SHP77 (cell line): ENCODE data around the gene KCNMA1.
A peak's percentile ranks its signal among the peaks of the same experiment; 100 is the strongest.
"Not testable (repeated sequence)": the region's sequence is repeated elsewhere in the genome, so short reads cannot be mapped to it uniquely, and the experiment has no call there.

ENCODE experiments used
- DNase-seq, 2 experiments: peaks; one replicate each; lab custom pipeline; 2025; lab: John Stamatoyannopoulos, UW

KCNMA1 gene

DNA sequence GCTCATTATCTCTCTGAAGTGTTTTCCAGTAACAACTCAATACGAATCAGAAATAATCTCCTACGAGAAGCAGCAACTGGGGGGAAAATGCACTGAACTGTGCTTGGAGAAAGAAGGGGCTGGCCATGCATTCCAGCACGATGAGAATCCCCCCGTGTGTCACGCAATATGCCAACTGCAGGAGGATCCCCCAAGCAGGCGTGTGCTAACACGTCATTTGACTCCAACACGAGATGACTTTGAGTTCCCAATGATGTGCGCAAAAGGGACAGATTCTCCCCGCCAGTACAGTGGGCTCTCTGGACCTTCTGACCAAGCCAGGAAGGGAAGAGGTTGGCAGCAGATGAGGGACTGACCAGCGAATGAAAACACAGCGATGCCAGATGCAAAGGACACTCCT is 105.5 kb downstream of the KCNMA1 start:
- no peak for DNase-seq

DNA sequence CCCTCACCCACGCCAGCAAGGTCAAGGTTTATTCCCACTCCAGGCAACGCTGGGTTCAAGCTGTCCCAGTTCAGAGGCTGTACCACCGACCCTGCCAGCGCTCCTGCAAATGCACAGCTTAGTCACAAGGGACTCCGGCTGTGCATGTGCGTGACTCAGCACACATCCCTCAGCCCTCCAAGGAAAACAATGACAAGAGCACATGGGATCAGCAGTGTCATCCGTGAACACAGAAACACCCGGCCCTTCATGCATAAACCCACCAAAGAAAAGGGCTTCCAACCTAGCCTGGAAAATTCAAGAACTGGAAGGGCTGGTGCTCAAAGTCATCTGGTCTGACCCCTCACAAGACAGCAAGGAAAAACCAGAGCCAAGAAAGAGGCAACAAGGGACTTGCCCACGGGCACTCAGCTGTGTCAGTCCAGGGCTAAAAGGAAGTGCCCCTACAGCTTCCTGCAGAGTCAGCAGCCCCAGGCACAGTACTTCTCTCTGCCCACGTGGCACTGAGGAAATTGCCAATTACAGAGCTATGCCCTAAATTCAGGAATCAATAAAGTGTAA is 106.1 kb downstream of the KCNMA1 start:
- DNase-seq, result peak in 1 of 2 experiments; percentile 24

DNA sequence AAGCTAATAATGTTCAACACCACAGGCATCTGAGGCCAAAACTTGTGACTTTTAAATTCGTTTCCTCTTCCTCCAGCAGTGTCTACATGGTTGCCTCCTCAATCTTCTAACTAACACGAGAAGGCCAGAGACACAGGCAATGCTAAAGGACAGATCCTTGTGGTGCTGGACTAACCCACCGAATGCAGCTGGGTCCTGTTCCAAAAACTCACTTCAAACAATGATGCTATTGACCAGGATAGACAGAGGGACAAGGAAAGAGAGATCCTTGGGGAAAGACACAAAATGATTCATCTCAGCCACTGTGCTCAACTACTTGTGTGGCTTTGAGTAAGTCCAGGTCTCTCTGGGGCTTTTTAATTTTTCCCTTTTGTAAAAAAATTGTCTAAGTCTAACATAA is 107.6 kb downstream of the KCNMA1 start:
- no peak for DNase-seq

DNA sequence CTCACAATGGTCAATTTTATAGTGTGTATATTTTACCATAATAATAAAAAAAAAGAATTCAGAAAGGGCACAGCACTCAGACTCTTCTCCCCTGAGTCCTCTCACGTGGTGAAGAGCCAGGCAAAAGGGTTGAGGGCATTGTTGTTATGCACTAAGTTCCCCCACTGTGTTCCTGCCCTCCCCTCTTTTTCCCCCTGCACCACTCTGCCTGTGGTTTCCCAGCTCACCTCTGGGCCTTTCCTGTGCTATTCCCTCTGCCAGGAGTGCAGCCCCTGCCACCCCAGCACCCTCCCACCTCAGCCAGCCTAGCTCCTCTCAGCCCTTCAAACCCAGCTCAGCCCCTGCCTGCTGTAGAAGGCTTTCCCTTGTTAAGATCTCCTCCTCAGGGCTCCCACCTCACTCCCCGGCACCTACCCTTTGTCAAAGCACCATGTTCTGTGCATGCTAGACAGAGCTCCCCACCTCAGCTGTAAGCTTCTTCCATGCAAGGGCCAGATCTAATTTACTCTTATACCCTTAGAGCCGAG is 108.5 kb downstream of the KCNMA1 start:
- DNase-seq, result no peak

GRCh38 chr10:77527839-77528238 is 109.8 kb downstream of the KCNMA1 start:
- DNase-seq, result no peak

DNA sequence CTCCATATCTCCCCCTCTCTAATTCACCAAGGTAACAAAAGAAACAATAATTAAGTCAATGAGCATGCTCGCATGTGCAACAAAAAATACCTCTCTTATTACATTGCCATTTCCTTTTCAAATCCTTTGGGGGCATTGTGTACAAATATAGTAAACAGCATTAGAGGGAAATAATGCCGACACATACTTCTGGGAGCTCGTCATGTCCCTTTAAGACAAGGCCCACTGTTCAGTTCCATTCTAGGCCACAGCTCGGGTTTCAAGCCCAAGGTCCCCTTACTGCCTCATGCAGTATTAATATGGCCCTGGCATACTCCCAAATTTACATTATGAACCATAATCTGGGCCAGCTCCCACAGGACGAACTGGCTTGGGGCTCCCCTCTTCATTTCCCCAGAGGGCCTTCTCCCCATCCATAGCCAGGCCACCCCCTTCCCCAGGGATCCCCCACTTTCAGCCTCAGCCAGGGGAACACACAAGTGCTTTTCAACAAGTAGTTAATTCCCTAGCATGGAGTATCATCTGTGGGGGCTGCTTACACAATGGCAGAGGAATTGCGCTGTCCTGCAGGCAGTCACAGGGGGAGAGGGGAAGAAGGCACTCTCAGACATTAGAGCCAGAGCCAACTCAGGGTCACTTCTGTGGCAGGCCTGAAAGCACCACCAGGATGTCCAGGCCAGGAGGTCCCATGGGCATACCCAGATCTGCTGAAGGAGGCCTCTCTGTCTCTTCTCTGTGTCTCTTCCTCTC is 110.6 kb downstream of the KCNMA1 start:
- no peak for DNase-seq

- DNase-seq, result no peak
Observed at GRCh38 chr10:77524281-77524711, 113.3 kb downstream of the KCNMA1 start.

DNA sequence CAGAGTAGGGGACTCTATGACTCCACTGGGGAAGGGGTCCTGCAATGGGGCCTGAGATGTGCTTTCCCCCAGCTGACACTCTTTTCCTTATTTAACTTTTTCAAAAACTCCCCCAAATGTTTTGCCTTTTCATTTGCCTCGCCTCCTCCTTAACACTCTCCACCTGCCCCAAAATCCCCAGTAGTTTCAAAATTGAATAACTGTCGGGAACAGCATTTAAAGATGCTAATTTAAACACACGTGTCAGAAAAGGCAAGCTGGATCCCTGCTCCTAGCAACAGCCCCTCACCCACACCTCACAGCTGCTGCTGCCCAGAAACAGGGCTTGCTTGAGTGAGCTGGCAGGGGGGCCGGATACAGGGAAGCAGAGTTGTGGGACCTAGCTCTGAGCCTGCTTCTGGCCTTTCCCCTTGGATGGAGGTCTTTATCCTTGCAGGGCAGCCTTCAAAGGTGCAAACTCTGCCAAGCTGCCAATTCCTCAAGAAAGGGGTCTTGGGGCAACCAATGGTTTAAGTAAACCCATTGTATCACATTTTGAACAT is 115.3 kb downstream of the KCNMA1 start:
- no peak for DNase-seq

DNA sequence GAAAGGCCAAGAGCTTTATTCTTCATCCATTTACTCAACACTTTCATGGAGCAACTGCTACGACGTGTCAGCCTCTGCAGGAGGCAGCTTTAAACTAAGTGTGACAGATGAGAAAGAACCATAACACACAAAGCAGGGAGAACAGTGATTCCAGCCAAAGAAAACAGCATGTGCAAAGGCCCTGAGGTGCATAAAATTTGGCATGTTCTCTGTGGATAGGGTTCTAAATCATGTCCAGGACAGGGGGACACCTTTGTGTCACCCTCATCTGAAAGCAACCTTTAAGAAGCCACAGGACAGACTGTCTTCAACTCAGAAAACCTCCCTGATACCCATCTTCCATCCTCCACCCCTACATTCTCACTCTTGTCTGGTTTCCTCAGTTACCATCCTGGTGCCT is 116.6 kb downstream of the KCNMA1 start:
- no peak for DNase-seq

DNA sequence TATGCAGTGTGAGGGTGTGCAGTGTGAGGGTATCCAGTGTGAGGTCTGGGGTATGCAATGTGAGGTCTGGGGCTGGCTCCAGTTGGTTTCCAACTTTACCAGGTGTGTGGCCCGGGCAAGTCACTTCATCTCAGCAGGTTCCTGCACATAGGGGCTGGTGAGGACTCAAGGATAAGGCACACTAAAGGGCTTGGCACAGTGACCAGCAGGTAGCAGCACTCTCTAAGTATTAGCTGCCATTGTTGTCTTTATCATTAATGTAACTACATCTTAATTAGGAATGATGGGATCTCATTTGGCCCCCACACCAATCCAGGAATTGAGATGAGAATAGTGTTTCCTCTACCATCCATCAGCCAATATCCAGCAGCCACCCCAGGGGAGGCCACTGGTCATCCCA is 117.3 kb downstream of the KCNMA1 start:
- DNase-seq, result no peak

DNA sequence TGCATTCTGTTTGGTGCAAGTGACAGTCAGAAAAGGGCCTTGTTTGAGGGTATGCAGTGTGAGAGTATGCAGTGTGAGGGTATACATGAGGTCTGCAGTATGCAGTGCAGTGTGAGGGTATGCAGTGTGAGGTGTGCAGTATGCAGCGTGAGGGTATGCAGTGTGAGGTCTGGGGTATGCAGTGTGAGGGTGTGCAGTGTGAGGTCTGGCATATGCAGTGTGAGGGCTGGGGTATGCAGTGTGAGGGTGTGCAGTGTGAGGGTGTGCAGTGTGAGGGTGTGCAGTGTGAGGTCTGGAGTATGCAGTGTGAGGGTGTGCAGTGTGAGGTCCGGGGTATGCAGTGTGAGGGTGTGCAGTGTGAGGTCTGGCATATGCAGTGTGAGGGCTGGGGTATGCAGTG is 117.8 kb downstream of the KCNMA1 start:
- not testable (repeated sequence) for DNase-seq

- DNase-seq, result no peak
Observed at GRCh38 chr10:77518910-77519274, 118.7 kb downstream of the KCNMA1 start.

GRCh38 chr10:77518241-77518909 is 119.2 kb downstream of the KCNMA1 start:
- DNase-seq, result no peak

GRCh38 chr10:77516575-77516974 is 121.0 kb downstream of the KCNMA1 start:
- peak in 1 of 2 experiments; percentile 29 for DNase-seq

DNA sequence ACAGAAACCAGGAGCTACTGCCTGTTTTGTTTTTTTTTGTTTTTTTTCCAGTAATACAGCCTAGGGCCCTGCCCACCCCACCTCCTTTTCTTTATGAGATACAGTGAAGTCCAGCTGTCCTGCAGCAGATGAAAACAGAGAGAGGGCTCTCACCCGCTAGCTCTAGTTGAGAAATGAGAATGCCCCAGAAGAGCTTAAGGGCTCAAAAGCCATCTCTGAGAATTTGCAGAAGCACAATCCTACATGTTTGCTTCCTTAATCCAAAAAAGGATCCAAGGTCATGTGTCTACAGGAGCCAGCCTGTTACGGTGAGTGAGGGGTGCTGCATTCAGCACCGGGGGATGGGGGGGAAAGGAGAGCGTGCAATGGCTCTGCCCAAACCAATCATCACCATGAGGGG is 122.7 kb downstream of the KCNMA1 start:
- no peak for DNase-seq

DNA sequence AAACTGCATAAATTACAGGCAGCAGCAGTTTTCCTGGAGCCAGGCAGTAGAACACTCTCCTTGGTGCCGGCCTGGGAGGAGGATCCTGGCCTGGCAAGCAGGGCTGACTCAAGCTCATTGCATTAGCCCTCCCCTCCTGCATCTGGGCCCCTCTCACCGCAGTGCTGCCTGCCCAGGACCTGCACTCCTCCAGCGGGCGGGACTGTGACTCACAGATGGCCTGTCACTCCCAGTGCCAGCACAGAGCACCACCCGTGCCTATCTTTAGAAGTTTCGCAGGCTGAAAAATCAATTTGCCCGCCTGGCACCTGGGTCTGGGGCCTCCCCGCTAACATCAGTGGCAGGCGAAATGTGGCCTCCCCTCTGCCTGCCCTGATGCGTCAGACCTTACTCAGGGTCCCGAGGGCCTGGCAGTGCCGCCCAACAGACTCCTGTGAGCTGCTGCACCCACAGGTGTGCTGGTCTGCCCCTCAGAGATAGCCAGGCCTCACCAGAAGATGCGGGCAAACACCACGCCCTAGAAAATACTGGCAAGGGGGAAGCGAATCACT is 123.8 kb downstream of the KCNMA1 start:
- DNase-seq, result no peak

DNA sequence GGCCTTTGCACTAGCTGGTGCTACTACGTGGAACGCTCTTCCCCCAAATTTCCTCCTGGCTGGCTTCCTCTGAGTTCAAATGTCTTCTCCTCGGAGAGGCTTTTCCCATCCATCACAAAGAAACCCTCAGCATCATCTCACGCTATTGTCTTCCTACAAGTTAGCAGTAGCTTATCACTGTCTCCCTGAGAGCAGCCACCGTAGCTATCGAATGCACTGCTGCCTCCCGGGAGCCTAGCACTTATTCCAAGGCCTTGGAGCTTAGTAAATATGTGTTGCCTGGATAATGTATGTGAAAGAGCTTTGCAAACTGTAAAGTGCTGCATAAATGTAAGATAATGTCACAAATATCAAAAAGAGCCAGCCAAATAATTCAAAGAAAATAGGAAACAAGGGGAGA is 124.4 kb downstream of the KCNMA1 start:
- DNase-seq, result no peak

GRCh38 chr10:77512219-77512578 is 125.4 kb downstream of the KCNMA1 start:
- no peak for DNase-seq

DNA sequence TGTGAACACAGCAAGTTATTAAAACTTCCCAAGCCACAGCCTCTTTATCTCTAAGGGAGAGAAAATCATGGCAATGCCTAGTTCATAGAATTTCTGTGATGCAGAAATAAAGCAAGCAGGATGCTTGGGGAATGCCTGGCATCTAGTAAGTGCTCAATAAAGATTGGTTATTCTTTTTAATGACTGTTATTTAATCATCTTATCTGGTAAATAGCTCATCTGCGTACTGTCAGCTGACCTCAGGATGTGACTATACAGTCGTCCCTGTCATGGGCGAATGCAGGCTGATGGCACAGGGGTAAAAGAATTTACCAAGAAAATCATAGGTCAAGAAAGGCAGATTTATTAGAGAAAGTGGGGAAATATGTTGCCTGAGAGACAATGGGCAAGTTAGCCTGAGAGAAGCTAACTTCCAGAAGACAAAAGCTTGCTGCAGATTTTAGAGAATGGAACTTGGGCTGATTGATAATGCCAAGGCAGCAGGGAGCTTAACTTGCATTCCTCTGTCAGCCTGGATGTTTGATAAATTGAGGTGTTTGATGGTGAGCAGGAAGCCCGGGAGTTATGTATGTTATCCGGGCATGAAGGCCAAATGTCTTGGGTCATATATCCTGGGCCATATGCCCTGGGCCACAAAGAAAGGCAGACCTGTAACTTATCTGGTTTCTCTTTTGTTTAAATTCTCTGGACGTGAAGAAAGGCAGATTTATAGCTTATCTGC is 126.0 kb downstream of the KCNMA1 start:
- DNase-seq, result no peak

- no peak for DNase-seq
Observed at GRCh38 chr10:77510695-77511094, 126.9 kb downstream of the KCNMA1 start.

- DNase-seq, result no peak
Observed at GRCh38 chr10:77510294-77510693, 127.3 kb downstream of the KCNMA1 start.

- DNase-seq, result no peak
Observed at GRCh38 chr10:77509391-77509790, 128.2 kb downstream of the KCNMA1 start.
